BE2C (cell line): ENCODE measurements around the gene MRPS34.

Experiments used
- DNase-seq: peaks from one replicate; pipeline ENCODE4 v3.0.0-alpha.2; 2020
- H3K27me3 ChIP-seq: fragments of 250-450 bp; sonication (Bioruptor Pico); 2 replicates; pipeline ENCODE4 v1.5.1; 2020; ENCODE audit warnings: mild to moderate bottlenecking
- H3K36me3 ChIP-seq: fragments of 250-450 bp; sonication (Bioruptor Pico); 2 replicates; pipeline ENCODE4 v1.5.1; 2020; ENCODE audit warnings: mild to moderate bottlenecking
- H3K4me1 ChIP-seq: fragments of 250-450 bp; sonication (Bioruptor Pico); 2 replicates; pipeline ENCODE4 v1.5.1; 2020
- H3K4me3 ChIP-seq: 2 replicates; pipeline ENCODE4 v1.5.1; 2011; ENCODE audit warnings: low read depth, low read length
- H3K9me3 ChIP-seq: fragments of 250-450 bp; sonication (Bioruptor Pico); 2 replicates; pipeline ENCODE4 v1.5.1; 2020
- CTCF ChIP-seq: IDR thresholded peaks from 2 replicates; pipeline ENCODE4 v1.5.1; 2012; ENCODE audit warnings: mild to moderate bottlenecking, low read depth, low read length

The MRPS34 gene

GRCh38 chr16:1815461-1815860 is 42.5 kb upstream of the MRPS34 start:
- H3K4me3 ChIP-seq = no peak overlapping the region
- no peaks in the 10 kb centered on the region for H3K27me3 ChIP-seq
- no peaks in the 10 kb centered on the region for H3K4me1 ChIP-seq
- no peaks in the 10 kb centered on the region for H3K9me3 ChIP-seq
- TF ChIP-seq CTCF = no peak
- H3K36me3 ChIP-seq = peaks cover 14% of the 10 kb centered on the region
- DNase-seq = no peak

- no peaks in the 10 kb centered on the region for H3K4me1 ChIP-seq
- no peaks in the 10 kb centered on the region for H3K9me3 ChIP-seq
- TF ChIP-seq CTCF = peak; percentile 74
- peak; percentile 79 for DNase-seq
- no peaks in the 10 kb centered on the region for H3K27me3 ChIP-seq
- H3K4me3 ChIP-seq = no peak overlapping the region
- peaks cover 18% of the 10 kb centered on the region for H3K36me3 ChIP-seq
These were observed 39.8 kb upstream of the MRPS34 start for GRCh38 chr16:1812732-1813163.

- peaks cover 15% of the 10 kb centered on the region; the same call in 1 of the 2 replicates for H3K36me3 ChIP-seq
- no peak for TF ChIP-seq CTCF
These were observed 37.6 kb upstream of the MRPS34 start for GRCh38 chr16:1810536-1810935.

GRCh38 chr16:1810106-1810505 is 37.2 kb upstream of the MRPS34 start:
- Histone ChIP-seq H3K27me3 (no peaks in the 10 kb centered on the region), H3K36me3 (peaks cover 11% of the 10 kb centered on the region; the same call in 1 of the 2 replicates), H3K4me3 (no peak overlapping the region), H3K9me3 (no peaks in the 10 kb centered on the region), H3K4me1 (no peaks in the 10 kb centered on the region)
- no peak for TF ChIP-seq CTCF
- DNase-seq = no peak

More at GRCh38 chr16:1810536-1810935, 37.6 kb upstream of the MRPS34 start:
- no peak for DNase-seq
- Histone ChIP-seq H3K27me3 (no peaks in the 10 kb centered on the region), H3K4me1 (no peaks in the 10 kb centered on the region), H3K4me3 (no peak overlapping the region), H3K9me3 (no peaks in the 10 kb centered on the region)

GRCh38 chr16:1809281-1809801 is 36.4 kb upstream of the MRPS34 start:
- Histone ChIP-seq H3K4me3 (no peak overlapping the region), H3K27me3 (no peaks in the 10 kb centered on the region), H3K9me3 (no peaks in the 10 kb centered on the region), H3K36me3 (peaks cover 11% of the 10 kb centered on the region; the same call in 1 of the 2 replicates), H3K4me1 (no peaks in the 10 kb centered on the region)
- no peak for TF ChIP-seq CTCF
- DNase-seq = no peak

GRCh38 chr16:1808691-1809090 is 35.8 kb upstream of the MRPS34 start:
- H3K4me1 ChIP-seq = no peaks in the 10 kb centered on the region
- H3K9me3 ChIP-seq = no peaks in the 10 kb centered on the region
- no peak for TF ChIP-seq CTCF
- H3K27me3 ChIP-seq = no peaks in the 10 kb centered on the region
- no peak for DNase-seq
- H3K4me3 ChIP-seq = no peak overlapping the region
- H3K36me3 ChIP-seq = peaks cover 11% of the 10 kb centered on the region; the same call in 1 of the 2 replicates
